ENCODE measurements around the gene ACSM5.
A peak's percentile ranks its signal among the peaks of the same experiment; 100 is the strongest.

Gene ACSM5

DNA sequence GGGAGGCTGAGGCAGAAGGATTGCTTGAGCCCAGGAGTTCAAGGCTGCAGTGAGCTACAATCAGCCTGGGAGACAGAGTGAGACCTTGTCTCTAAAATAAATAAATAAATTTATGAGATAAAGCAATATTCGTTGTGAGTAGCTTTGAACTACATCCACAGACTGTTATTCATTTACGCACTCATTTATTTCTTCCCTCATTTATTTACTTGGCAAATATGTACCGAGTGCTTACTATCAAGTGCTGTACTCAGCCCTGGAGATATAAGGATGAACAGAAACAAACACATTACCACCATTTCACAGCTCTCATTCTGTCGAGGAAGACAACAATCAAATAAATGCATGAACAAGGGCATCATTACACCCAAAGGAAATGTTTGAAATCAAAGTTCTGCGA lies 32.2 kb upstream of the ACSM5 start:
- DNase-seq (ENCODE audit: low read depth) = no peak
- in situ Hi-C loops (cut with HindIII; ENCODE audit: low sequenced_read_pairs) = loop anchor here (25.0 kb wide), 1 partner anchor 465 kb away; no protein-coding TSS in a partner anchor

DNA sequence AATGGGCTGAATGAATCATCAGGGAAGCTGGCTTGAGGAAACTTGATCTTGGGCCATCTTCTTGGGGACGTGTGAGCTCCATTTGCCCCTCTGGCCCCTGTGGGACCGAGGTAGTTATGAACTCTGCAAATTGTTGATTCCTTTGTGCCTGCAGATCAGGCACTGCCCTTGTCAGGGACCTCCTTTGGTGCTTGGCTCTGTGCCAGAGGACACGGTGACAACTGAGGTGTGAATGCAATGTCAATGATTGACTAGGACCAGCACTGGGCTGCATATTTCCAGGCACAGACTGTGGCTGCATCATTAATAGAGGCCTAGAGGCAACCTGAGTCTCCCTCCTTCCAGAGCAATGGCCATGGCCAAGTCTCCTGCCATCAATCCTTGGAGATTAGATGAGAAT lies 28.6 kb upstream of the ACSM5 start:
- DNase-seq (ENCODE audit: low read depth) = no peak
- in situ Hi-C loops (cut with HindIII; ENCODE audit: low sequenced_read_pairs) = loop anchor here (25.0 kb wide), 1 partner anchor 468 kb away; no protein-coding TSS in a partner anchor
- TF ChIP-seq, protein P1, sequence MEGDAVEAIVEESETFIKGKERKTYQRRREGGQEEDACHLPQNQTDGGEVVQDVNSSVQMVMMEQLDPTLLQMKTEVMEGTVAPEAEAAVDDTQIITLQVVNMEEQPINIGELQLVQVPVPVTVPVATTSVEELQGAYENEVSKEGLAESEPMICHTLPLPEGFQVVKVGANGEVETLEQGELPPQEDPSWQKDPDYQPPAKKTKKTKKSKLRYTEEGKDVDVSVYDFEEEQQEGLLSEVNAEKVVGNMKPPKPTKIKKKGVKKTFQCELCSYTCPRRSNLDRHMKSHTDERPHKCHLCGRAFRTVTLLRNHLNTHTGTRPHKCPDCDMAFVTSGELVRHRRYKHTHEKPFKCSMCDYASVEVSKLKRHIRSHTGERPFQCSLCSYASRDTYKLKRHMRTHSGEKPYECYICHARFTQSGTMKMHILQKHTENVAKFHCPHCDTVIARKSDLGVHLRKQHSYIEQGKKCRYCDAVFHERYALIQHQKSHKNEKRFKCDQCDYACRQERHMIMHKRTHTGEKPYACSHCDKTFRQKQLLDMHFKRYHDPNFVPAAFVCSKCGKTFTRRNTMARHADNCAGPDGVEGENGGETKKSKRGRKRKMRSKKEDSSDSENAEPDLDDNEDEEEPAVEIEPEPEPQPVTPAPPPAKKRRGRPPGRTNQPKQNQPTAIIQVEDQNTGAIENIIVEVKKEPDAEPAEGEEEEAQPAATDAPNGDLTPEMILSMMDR (IDR thresholded peaks at IDR 0.05; ENCODE audit: low read depth, low read length, missing control alignments) = no peak
- H3K4me3 ChIP-seq (ENCODE audit: low read depth, low read length) = no peak overlapping the region

More for the DNA sequence above, 32.2 kb upstream of the ACSM5 start:
- TF ChIP-seq, protein P1 (IDR thresholded peaks at IDR 0.05; ENCODE audit: low read depth, low read length, missing control alignments) = no peak
- H3K4me3 ChIP-seq (ENCODE audit: low read depth, low read length) = no peak overlapping the region

- in situ Hi-C loops (cut with HindIII; ENCODE audit: low sequenced_read_pairs) = loop anchor here (25.0 kb wide), 1 partner anchor 470 kb away; no protein-coding TSS in a partner anchor
- DNase-seq (ENCODE audit: low read depth) = no peak
- TF ChIP-seq, protein P1 (IDR thresholded peaks at IDR 0.05; ENCODE audit: low read depth, low read length, missing control alignments) = no peak
- H3K4me3 ChIP-seq (ENCODE audit: low read depth, low read length) = no peak overlapping the region
Observed at GRCh38 chr16:20382202-20382948, 27.0 kb upstream of the ACSM5 start.

DNA sequence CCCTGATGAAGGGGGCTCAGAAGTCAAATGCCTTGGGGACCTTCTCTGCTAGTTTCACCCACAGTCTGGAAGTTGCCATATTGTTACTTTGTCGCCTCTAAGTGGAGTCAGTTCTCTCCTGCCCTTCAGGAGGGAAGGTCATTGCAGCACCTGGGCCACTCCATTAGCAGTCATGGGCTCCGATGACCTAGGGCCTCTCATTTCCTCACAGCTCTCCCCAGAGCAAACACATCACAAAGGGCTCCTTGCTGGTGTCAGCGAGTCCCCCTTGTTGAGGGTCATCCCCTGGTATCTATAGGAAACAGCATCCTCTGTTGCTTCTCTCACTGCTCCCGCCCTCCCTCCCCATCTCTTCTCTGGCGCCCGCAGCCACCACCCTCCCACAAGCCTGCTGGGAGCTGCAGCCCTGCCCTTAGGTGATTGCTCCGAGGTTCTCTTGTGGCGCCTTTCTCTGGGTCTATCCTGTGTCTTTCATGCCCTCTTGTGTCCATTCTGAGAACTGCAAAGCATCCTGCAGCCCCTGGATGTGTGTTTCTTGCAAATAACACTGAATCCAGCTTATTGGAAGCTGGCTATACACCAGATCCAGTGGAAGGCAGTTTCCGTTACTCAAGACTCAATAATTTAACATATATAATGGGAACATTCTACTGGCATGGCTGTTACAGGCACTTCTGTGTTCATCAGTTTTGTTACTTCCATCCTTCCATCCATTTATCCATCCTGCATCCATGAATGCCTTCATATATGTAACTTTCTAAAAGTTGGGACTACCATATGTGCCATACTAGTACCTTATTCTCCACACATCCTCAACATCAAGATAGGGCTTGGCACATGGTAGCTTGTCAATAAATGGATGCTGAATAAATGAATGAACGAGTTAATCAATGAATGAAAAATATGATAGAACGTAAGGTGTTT lies 26.0 kb upstream of the ACSM5 start:
- TF ChIP-seq, protein P1 (IDR thresholded peaks at IDR 0.05; ENCODE audit: low read depth, low read length, missing control alignments) = peak; percentile 89
- DNase-seq (ENCODE audit: low read depth) = peak; percentile 31
- in situ Hi-C loops (cut with HindIII; ENCODE audit: low sequenced_read_pairs) = loop anchor here (25.0 kb wide), 1 partner anchor 471 kb away; no protein-coding TSS in a partner anchor

DNA sequence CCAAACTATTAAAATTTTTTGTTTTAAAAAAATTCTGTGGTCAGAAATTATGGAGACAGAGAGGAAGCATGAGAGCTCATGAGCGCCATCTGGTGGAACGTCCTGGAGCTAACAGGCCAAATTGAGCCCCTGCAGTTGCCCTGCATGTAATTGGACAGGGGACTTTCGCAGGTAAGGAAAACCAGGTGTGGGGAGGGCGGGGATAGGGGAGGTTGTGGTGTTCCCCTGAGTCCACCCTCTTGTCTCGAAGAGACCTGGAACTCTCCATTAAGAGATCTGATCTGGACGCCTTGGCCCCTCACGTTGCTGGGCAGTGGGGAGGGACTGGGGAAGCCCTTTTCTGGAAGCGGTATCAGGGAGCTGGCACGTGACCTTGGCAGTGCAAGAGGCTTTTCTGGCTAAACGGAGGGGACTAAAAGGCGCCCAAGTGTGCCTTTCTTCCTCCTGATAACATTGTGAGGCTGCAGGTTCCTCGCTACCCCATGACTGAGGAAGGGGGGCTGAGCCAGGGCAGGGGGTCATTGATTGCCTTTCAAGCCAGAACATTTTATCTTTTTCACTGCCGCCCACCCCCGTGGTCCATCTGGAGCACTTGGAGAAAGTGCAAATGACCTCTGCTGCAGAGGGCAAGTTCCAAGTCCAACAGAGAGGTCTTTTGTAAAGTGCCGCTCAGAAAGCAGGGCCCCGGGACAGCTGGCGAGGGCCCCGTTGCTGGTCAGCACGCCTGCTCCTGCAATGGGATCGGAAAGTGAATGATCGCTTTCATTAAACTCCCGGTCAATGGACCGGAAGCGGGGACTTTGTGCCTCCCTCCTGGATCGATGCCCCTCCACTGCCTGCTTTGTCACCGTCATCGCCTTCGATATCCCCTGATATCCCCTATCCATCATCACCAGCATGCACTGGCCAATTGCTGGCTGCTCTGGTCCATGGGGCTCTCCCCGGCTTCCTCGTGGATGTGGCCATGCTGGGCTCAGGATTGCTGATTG lies 23.2 kb upstream of the ACSM5 start:
- TF ChIP-seq, protein P1 (IDR thresholded peaks at IDR 0.05; ENCODE audit: low read depth, low read length, missing control alignments) = peak; percentile 86
- peak; percentile 4 for DNase-seq (ENCODE audit: low read depth)
- no peak overlapping the region for H3K4me3 ChIP-seq (ENCODE audit: low read depth, low read length)
- in situ Hi-C loops (cut with HindIII; ENCODE audit: low sequenced_read_pairs) = loop anchor here (25.0 kb wide), 1 partner anchor 474 kb away; no protein-coding TSS in a partner anchor

More for the DNA sequence above, 26.0 kb upstream of the ACSM5 start:
- H3K4me3 ChIP-seq (ENCODE audit: low read depth, low read length) = no peak overlapping the region
